Measurements from ENCODE around the gene EEF1AKMT4. TPM values are rescaled to one million over a fixed set of nuclear protein-coding genes. Genes with fewer than 3 reads are reported as not detected.
A peak's percentile ranks its signal among the peaks of the same experiment; 100 is the strongest.

Gene EEF1AKMT4
- total RNA-seq, 3 donors from 2014 or later (not counting 1 experiment from before 2014, with no cell fraction given) = 0.73 to 0.80 (median 0.79) TPM

- H3K4me3 Mint-ChIP-seq = peak overlapping the region; percentile 78
- H3K27me3 Mint-ChIP-seq (ENCODE audit: low read depth in 2 of 2) = peaks cover 0 to 13% of the 10 kb centered on the region in 2 donors
- H3K27ac Mint-ChIP-seq = no peak overlapping the region
- Histone ChIP-seq H3K9me3 (ENCODE audit: control insufficient read depth, insufficient read depth, low read length) (no peaks in the 10 kb centered on the region), H3K27ac (ENCODE audit: low read length) (no peak overlapping the region), H3K4me3 (ENCODE audit: low read length) (no peak overlapping the region), H3K36me3 (ENCODE audit: control insufficient read depth, insufficient read depth, low read length) (no peaks in the 10 kb centered on the region), H3K27me3 (ENCODE audit: control insufficient read depth, insufficient read depth, low read length) (peaks cover 13% of the 10 kb centered on the region), H3K4me1 (ENCODE audit: control insufficient read depth, insufficient read depth, low read length) (peaks cover 29% of the 10 kb centered on the region)
- no peak for ATAC-seq
- no peaks in the 10 kb centered on the region for H3K36me3 Mint-ChIP-seq
- intact Hi-C loops (cut with micrococcal nuclease) = no loop called here
- WGBS (ENCODE audit: insufficient coverage) = 30% methylated on average over 28 of the region's 28 CpGs
- DNase-seq = no peak
- peaks cover 18 to 28% of the 10 kb centered on the region in 2 donors for H3K4me1 Mint-ChIP-seq
- H3K9me3 Mint-ChIP-seq = no peaks in the 10 kb centered on the region
- TF ChIP-seq, protein P1, sequence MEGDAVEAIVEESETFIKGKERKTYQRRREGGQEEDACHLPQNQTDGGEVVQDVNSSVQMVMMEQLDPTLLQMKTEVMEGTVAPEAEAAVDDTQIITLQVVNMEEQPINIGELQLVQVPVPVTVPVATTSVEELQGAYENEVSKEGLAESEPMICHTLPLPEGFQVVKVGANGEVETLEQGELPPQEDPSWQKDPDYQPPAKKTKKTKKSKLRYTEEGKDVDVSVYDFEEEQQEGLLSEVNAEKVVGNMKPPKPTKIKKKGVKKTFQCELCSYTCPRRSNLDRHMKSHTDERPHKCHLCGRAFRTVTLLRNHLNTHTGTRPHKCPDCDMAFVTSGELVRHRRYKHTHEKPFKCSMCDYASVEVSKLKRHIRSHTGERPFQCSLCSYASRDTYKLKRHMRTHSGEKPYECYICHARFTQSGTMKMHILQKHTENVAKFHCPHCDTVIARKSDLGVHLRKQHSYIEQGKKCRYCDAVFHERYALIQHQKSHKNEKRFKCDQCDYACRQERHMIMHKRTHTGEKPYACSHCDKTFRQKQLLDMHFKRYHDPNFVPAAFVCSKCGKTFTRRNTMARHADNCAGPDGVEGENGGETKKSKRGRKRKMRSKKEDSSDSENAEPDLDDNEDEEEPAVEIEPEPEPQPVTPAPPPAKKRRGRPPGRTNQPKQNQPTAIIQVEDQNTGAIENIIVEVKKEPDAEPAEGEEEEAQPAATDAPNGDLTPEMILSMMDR (IDR thresholded peaks at IDR 0.05) = no peak
Measured at GRCh38 chr3:184259396-184259877, 10.0 kb downstream of the EEF1AKMT4 start.

DNA sequence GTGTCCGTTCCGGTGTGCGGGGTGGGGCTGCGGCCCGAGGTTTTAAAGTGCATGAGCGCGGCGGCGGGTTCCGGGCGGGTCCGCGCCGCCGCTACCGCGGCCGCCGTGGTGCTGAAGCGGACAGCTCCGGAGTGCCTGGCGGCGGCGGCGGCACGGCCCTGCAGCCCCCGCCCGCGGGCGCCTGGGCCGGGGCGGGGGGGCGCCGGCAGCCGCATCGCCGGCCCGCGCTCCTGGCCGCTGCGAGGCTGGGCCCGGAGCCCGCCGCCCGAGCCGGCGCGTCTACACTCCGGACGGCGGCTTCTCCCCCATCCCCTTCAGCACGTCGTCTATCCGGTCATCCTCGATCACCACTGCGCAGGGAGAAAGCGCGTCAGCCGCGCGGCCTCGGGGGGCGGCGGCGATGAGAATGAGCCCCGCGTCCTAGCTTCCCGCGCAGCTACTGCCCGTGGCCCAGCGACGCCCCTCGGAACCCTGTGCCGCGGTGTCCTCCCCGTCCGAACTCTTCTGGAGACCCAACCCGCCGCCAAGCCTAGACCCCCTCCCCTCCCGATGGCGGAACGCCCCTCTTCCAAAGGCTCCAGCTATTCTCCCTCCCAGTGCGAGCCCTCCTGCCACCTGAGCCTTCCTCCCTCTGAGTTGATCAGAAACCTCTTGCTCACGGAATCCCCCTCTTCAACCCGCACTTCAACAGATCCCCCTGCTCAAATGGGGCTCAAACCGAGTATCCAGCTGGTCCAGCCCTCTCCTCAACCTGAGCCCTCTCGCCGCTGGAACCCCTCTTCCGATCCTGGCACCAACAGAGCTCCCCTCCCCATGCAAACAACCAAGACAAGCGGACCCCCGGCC, 10.6 kb downstream of the EEF1AKMT4 start:
- peak; percentile 70 to 77 (median 71) for ATAC-seq
- no peak overlapping the region for H3K4me3 ChIP-seq (ENCODE audit: low read length)
- H3K27ac ChIP-seq (ENCODE audit: low read length) = no peak overlapping the region

DNA sequence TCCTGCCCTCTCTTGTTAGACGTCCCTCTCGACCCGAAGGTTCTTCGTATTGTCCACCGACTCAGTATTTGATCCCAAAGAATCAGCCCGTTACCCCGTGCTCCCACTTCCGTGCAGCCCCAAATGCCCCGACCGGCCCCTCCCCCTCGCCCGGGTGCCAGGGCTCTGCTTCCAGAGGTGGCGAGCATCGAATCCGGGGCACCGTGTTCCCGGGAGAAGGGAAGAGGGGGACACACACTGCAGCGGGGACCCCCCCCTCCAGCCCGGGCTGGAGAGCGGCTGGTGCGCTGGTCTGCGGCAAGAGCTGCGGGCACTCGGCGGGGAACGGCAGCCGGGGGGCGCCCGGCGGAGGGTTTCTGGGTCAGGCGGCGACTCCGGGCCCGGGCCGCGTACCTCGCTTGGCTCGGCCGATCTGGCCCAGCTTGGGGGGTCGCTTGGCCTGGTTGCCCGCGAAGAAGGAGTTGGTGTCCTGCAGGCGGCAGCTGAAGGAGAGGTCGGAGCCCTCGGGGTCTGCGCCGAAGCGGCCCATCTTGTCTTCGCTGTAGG, 11.3 kb downstream of the EEF1AKMT4 start:
- Mint-ChIP-seq H3K27ac (peak overlapping the region; percentile 43 to 77), H3K4me3 (peak overlapping the region; percentile 86), H3K27me3 (ENCODE audit: low read depth in 2 of 2) (peaks cover 0 to 13% of the 10 kb centered on the region in 2 donors), H3K9me3 (no peaks in the 10 kb centered on the region), H3K36me3 (no peaks in the 10 kb centered on the region), H3K4me1 (peaks cover 18 to 28% of the 10 kb centered on the region in 2 donors)
- H3K4me1 ChIP-seq (ENCODE audit: control insufficient read depth, insufficient read depth, low read length) = peaks cover 29% of the 10 kb centered on the region
- H3K4me3 ChIP-seq (ENCODE audit: low read length) = peak overlapping the region; percentile 15
- H3K9me3 ChIP-seq (ENCODE audit: control insufficient read depth, insufficient read depth, low read length) = no peaks in the 10 kb centered on the region
- ATAC-seq (no peak), DNase-seq (no peak)
- intact Hi-C loops (cut with micrococcal nuclease) = no loop called here
- TF ChIP-seq, protein P1 (IDR thresholded peaks at IDR 0.05) = no peak
- H3K27ac ChIP-seq (ENCODE audit: low read length) = no peak overlapping the region
- H3K36me3 ChIP-seq (ENCODE audit: control insufficient read depth, insufficient read depth, low read length) = no peaks in the 10 kb centered on the region
- H3K27me3 ChIP-seq (ENCODE audit: control insufficient read depth, insufficient read depth, low read length) = peaks cover 20% of the 10 kb centered on the region
- WGBS (ENCODE audit: insufficient coverage) = 2% methylated on average over 49 of the region's 49 CpGs

More for the DNA sequence above, 10.6 kb downstream of the EEF1AKMT4 start:
- peak overlapping the region; percentile 43 to 77 for H3K27ac Mint-ChIP-seq
- DNase-seq = peak; percentile 53 to 71
- intact Hi-C loops (cut with micrococcal nuclease) = no loop called here
- no peaks in the 10 kb centered on the region for H3K36me3 Mint-ChIP-seq
- TF ChIP-seq, protein P1 (IDR thresholded peaks at IDR 0.05) = no peak
- H3K9me3 ChIP-seq (ENCODE audit: control insufficient read depth, insufficient read depth, low read length) = no peaks in the 10 kb centered on the region
- peaks cover 29% of the 10 kb centered on the region for H3K4me1 ChIP-seq (ENCODE audit: control insufficient read depth, insufficient read depth, low read length)
- peaks cover 0 to 13% of the 10 kb centered on the region in 2 donors for H3K27me3 Mint-ChIP-seq (ENCODE audit: low read depth in 2 of 2)
- no peaks in the 10 kb centered on the region for H3K36me3 ChIP-seq (ENCODE audit: control insufficient read depth, insufficient read depth, low read length)
- H3K4me1 Mint-ChIP-seq = peaks cover 18 to 28% of the 10 kb centered on the region in 2 donors
- peaks cover 19% of the 10 kb centered on the region for H3K27me3 ChIP-seq (ENCODE audit: control insufficient read depth, insufficient read depth, low read length)
- peak overlapping the region; percentile 86 for H3K4me3 Mint-ChIP-seq
- WGBS (ENCODE audit: insufficient coverage) = 2% methylated on average over 91 of the region's 91 CpGs
- H3K9me3 Mint-ChIP-seq = no peaks in the 10 kb centered on the region
